ENCODE measurements around the gene COPS7A. TPM values are rescaled to one million over a fixed set of nuclear protein-coding genes. Genes with fewer than 3 reads are reported as not detected.

The COPS7A gene
- total RNA-seq, 1 donor from 2014 or later, result 24.5 TPM

- no peaks in the 10 kb centered on the region for H3K9me3 ChIP-seq (ENCODE audit: low read depth)
- peaks cover 63% of the 10 kb centered on the region for H3K4me1 Mint-ChIP-seq
- H3K36me3 ChIP-seq, result no peaks in the 10 kb centered on the region
- TF ChIP-seq EZH2phosphoT487 (IDR thresholded peaks at IDR 0.05) (no peak), EZH2 (IDR thresholded peaks at IDR 0.05) (no peak), CTCF (IDR thresholded peaks at IDR 0.05) (no peak)
- H3K4me3 Mint-ChIP-seq, result peak overlapping the region; percentile 82
- H3K9ac ChIP-seq, result no peak overlapping the region
- DNase-seq (ENCODE audit: low spot score), result no peak
- H3F3A ChIP-seq (ENCODE audit: low read depth), result peaks cover 70% of the 10 kb centered on the region
- H3K27me3 ChIP-seq, result no peaks in the 10 kb centered on the region
- no peak overlapping the region for H3K4me3 ChIP-seq
- H2AFZ ChIP-seq (replicated peaks), result no peak overlapping the region
- peak overlapping the region; percentile 100 for H3K27ac Mint-ChIP-seq
- peak overlapping the region; percentile 92 for H3K27ac ChIP-seq
- H4K20me1 ChIP-seq (ENCODE audit: low read depth), result peaks cover 16% of the 10 kb centered on the region
- H3K4me2 ChIP-seq, result peak overlapping the region; percentile 55
- peaks cover 5% of the 10 kb centered on the region for H3K36me3 Mint-ChIP-seq
- H3K79me2 ChIP-seq (ENCODE audit: low read depth), result peaks cover 45% of the 10 kb centered on the region
- no peaks in the 10 kb centered on the region for H3K9me3 Mint-ChIP-seq
- peaks cover 41% of the 10 kb centered on the region for H3K4me1 ChIP-seq
- H3K27me3 Mint-ChIP-seq (ENCODE audit: insufficient read depth, low read depth), result peaks cover 18% of the 10 kb centered on the region
Observed at GRCh38 chr12:6763380-6763779, 39.5 kb downstream of the COPS7A start.

- Histone ChIP-seq H3K9ac (no peak overlapping the region), H3K9me3 (ENCODE audit: low read depth) (no peaks in the 10 kb centered on the region), H4K20me1 (ENCODE audit: low read depth) (peaks cover 23% of the 10 kb centered on the region), H3K4me1 (peaks cover 34% of the 10 kb centered on the region), H3K4me3 (peak overlapping the region; percentile 100), H3K27me3 (no peaks in the 10 kb centered on the region), H3K27ac (peak overlapping the region; percentile 92), H2AFZ (replicated peaks) (no peak overlapping the region), H3K36me3 (no peaks in the 10 kb centered on the region), H3F3A (ENCODE audit: low read depth) (peaks cover 70% of the 10 kb centered on the region), H3K79me2 (ENCODE audit: low read depth) (peaks cover 53% of the 10 kb centered on the region), H3K4me2 (peak overlapping the region; percentile 89)
- Mint-ChIP-seq H3K4me3 (peak overlapping the region; percentile 82), H3K27me3 (ENCODE audit: insufficient read depth, low read depth) (peaks cover 20% of the 10 kb centered on the region), H3K27ac (peak overlapping the region; percentile 100), H3K4me1 (peaks cover 63% of the 10 kb centered on the region), H3K36me3 (peaks cover 6% of the 10 kb centered on the region), H3K9me3 (no peaks in the 10 kb centered on the region)
- DNase-seq (ENCODE audit: low spot score), result peak; percentile 97
- no peak for TF ChIP-seq CTCF (IDR thresholded peaks at IDR 0.05)
- TF ChIP-seq EZH2phosphoT487 (IDR thresholded peaks at IDR 0.05), result no peak
- no peak for TF ChIP-seq EZH2 (IDR thresholded peaks at IDR 0.05)
Observed at GRCh38 chr12:6764011-6764828, 40.4 kb downstream of the COPS7A start.

GRCh38 chr12:6765048-6765633 is 41.3 kb downstream of the COPS7A start:
- Histone ChIP-seq H3K79me2 (ENCODE audit: low read depth) (peaks cover 63% of the 10 kb centered on the region), H3K4me3 (peak overlapping the region; percentile 100), H3F3A (ENCODE audit: low read depth) (peaks cover 71% of the 10 kb centered on the region), H3K4me1 (peaks cover 34% of the 10 kb centered on the region), H3K27me3 (no peaks in the 10 kb centered on the region), H3K36me3 (no peaks in the 10 kb centered on the region), H4K20me1 (ENCODE audit: low read depth) (peaks cover 32% of the 10 kb centered on the region), H3K4me2 (peak overlapping the region; percentile 89), H3K27ac (peak overlapping the region; percentile 83), H3K9ac (no peak overlapping the region), H2AFZ (replicated peaks) (no peak overlapping the region), H3K9me3 (ENCODE audit: low read depth) (no peaks in the 10 kb centered on the region)
- DNase-seq (ENCODE audit: low spot score), result peak; percentile 41
- H3K27ac Mint-ChIP-seq, result peak overlapping the region; percentile 61
- H3K27me3 Mint-ChIP-seq (ENCODE audit: insufficient read depth, low read depth), result peaks cover 20% of the 10 kb centered on the region
- H3K4me1 Mint-ChIP-seq, result peaks cover 62% of the 10 kb centered on the region
- TF ChIP-seq EZH2phosphoT487 (IDR thresholded peaks at IDR 0.05) (no peak), EZH2 (IDR thresholded peaks at IDR 0.05) (no peak), CTCF (IDR thresholded peaks at IDR 0.05) (no peak)
- H3K9me3 Mint-ChIP-seq, result no peaks in the 10 kb centered on the region
- peak overlapping the region; percentile 82 for H3K4me3 Mint-ChIP-seq
- H3K36me3 Mint-ChIP-seq, result peaks cover 10% of the 10 kb centered on the region

Measured in neural progenitor cell (in vitro differentiated cells).